Caco-2 (cell line): Measurements from ENCODE around the gene YPEL4. TPM values are rescaled to one million over a fixed set of nuclear protein-coding genes. Genes with fewer than 3 reads are reported as not detected.
A peak's percentile ranks its signal among the peaks of the same experiment; 100 is the strongest.

Experiments used
- BruUV-seq: library from RNA; stranded (reverse); fragments of 400-500 nt; replicated peaks from 2 replicates; lab custom pipeline; 2021; lab: Mats Ljungman, UMichigan
- CTCF ChIA-PET: fragments of 300-600 bp; sonication (Branson Sonifier 250); formaldehyde crosslinking; loops from one replicate; lab custom pipeline; 2022; ENCODE audit warnings: antibody characterized with exemption; lab: Charles Lee
- POLR2A ChIA-PET: fragments of 300-600 bp; sonication (Branson Sonifier 250); formaldehyde crosslinking; loops from one replicate; lab custom pipeline; 2022; ENCODE audit warnings: antibody characterized with exemption; lab: Charles Lee
- DNase-seq, 2 experiments: peaks; one replicate each; pipeline versions ENCODE4 v3.0.0 to v3.0.0-alpha.2; 2020 to 2022
- H3K27me3 ChIP-seq: replicated peaks from 2 replicates; pipeline ENCODE4 v1.6.0; 2011; ENCODE audit warnings: low read length; ENCODE audit not compliant: control insufficient read depth, insufficient read depth
- H3K36me3 ChIP-seq: 2 replicates; pipeline ENCODE4 v1.5.1; 2011; ENCODE audit warnings: low read length; ENCODE audit not compliant: control insufficient read depth, insufficient read depth
- H3K4me1 ChIP-seq: fragments of 250-450 bp; sonication (Bioruptor Pico); 2 replicates; pipeline ENCODE4 v1.5.1; 2020; ENCODE audit warnings: mild to moderate bottlenecking
- H3K4me3 ChIP-seq: 2 replicates; pipeline ENCODE4 v1.5.1; 2011; ENCODE audit warnings: low read depth, mild to moderate bottlenecking, control low read depth, low read length
- H3K9me3 ChIP-seq: fragments of 250-450 bp; sonication (Bioruptor Pico); 2 replicates; pipeline ENCODE4 v1.5.1; 2020; ENCODE audit warnings: mild to moderate bottlenecking, moderate library complexity
- H3K27ac Mint-ChIP-seq: one replicate; pipeline ENCODE4 v1.8.0; 2022; ENCODE audit warnings: mixed read lengths; ENCODE audit not compliant: unreplicated experiment
- H3K27me3 Mint-ChIP-seq: one replicate; pipeline ENCODE4 v1.8.0; 2022; ENCODE audit warnings: mixed read lengths; ENCODE audit not compliant: insufficient read depth, unreplicated experiment
- H3K36me3 Mint-ChIP-seq: one replicate; pipeline ENCODE4 v1.8.0; 2022; ENCODE audit warnings: mild to moderate bottlenecking, mixed read lengths; ENCODE audit not compliant: insufficient read depth, unreplicated experiment
- H3K4me1 Mint-ChIP-seq: one replicate; pipeline ENCODE4 v1.8.0; 2022; ENCODE audit warnings: low read depth, mixed read lengths; ENCODE audit not compliant: unreplicated experiment
- H3K4me3 Mint-ChIP-seq: one replicate; pipeline ENCODE4 v1.8.0; 2022; ENCODE audit warnings: mild to moderate bottlenecking, moderate library complexity, mixed read lengths; ENCODE audit not compliant: unreplicated experiment
- H3K9me3 Mint-ChIP-seq: one replicate; pipeline ENCODE4 v1.8.0; 2022; ENCODE audit warnings: mixed read lengths; ENCODE audit not compliant: unreplicated experiment
- intact Hi-C: fragments of 100-400 bp; cut with micrococcal nuclease; formaldehyde crosslinking; loops from one replicate; pipeline ENCODE4 v1.10.0; 2022; ENCODE audit not compliant: unreplicated experiment
- total RNA-seq: library from RNA; stranded (reverse); gene quantifications from 2 replicates; pipeline ENCODE4 v1.2.3, GENCODE V29; 2022
- TF ChIP-seq, protein P1 (sequence below), 2 experiments: fragments of 200-600 bp in 1 of 2; IDR thresholded peaks; 1 replicate in 1 of 2; 2 replicates in 1 of 2; pipeline versions ENCODE4 v1.5.1 to v1.8.0; 2011 to 2022; ENCODE audit warnings: antibody characterized with exemption in 1 of 2, control low read depth in 1 of 2, inconsistent platforms in 1 of 2, low read depth in 1 of 2, low read length in 1 of 2, mild to moderate bottlenecking in 1 of 2, moderate library complexity in 1 of 2; ENCODE audit not compliant: insufficient read depth in 1 of 2, severe bottlenecking in 1 of 2, unreplicated experiment in 1 of 2

The YPEL4 gene
- total RNA-seq, 1 experiment from 2014 or later = not detected

DNA sequence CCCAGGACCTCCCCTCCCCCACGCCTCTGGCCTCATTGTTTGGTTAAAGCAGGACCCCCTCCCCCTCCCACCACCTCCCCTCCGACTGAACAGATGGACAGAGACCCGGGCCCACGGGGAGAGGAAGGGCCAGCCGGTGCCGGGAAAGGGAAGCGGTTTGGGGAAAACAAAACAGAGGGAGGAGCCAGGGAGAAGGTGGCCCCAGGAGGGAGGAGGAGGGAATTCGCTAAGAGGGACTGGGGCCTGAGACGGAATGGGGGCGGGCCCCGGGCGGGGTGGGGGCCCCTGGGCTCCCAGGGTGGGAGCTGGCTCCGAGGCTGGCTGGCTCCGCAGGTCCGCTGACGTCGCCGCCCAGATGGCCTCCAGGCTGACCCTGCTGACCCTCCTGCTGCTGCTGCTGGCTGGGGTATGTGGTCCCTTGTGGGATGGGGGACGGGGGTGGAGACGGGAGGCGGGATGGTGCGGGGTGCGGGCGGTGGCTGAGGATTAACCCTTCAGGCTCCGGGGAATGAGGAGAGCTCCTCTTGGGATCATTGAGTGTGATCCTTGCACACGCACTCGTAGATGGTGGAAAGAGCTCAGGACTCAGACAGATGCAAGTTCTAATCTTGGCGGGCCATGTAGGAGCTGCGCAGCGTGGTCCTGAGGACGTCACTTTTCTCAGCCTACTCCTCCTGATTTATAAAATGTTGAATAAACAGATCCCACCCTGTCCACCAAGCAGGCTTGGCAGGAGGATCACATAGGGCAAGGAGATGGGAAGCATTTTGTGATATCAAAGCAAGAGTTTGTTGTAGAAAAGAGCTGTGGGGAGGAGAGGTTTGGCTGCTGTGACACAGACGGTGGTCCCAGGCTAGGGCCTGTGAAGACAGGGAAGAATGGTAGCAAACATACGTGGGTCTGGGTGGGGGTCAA is 51.5 kb downstream of the YPEL4 start:
- Histone ChIP-seq H3K4me3 (peak overlapping the region; percentile 21), H3K9me3 (no peaks in the 10 kb centered on the region), H3K4me1 (peaks cover 12% of the 10 kb centered on the region), H3K36me3 (no peaks in the 10 kb centered on the region), H3K27me3 (no peaks in the 10 kb centered on the region)
- peak overlapping the region; percentile 65 for H3K4me3 Mint-ChIP-seq
- peaks cover 13% of the 10 kb centered on the region for H3K4me1 Mint-ChIP-seq
- H3K36me3 Mint-ChIP-seq = no peaks in the 10 kb centered on the region
- POLR2A ChIA-PET = interaction anchor here (0.6 kb wide), 1 partner anchor 136 kb away, joined by 18 read pairs; no protein-coding TSS in a partner anchor
- CTCF ChIA-PET = interaction anchor here (0.7 kb wide), 1 partner anchor 245 kb away, joined by 4 read pairs; no protein-coding TSS in a partner anchor
- H3K27ac Mint-ChIP-seq = no peak overlapping the region
- DNase-seq = peak; percentile 61 to 78
- BruUV-seq = no TSS peak
- no peaks in the 10 kb centered on the region for H3K27me3 Mint-ChIP-seq
- TF ChIP-seq, protein P1, sequence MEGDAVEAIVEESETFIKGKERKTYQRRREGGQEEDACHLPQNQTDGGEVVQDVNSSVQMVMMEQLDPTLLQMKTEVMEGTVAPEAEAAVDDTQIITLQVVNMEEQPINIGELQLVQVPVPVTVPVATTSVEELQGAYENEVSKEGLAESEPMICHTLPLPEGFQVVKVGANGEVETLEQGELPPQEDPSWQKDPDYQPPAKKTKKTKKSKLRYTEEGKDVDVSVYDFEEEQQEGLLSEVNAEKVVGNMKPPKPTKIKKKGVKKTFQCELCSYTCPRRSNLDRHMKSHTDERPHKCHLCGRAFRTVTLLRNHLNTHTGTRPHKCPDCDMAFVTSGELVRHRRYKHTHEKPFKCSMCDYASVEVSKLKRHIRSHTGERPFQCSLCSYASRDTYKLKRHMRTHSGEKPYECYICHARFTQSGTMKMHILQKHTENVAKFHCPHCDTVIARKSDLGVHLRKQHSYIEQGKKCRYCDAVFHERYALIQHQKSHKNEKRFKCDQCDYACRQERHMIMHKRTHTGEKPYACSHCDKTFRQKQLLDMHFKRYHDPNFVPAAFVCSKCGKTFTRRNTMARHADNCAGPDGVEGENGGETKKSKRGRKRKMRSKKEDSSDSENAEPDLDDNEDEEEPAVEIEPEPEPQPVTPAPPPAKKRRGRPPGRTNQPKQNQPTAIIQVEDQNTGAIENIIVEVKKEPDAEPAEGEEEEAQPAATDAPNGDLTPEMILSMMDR (IDR thresholded peaks at IDR 0.05; ENCODE audit: insufficient read depth in 1 of 2, low read depth in 1 of 2, low read length in 1 of 2, severe bottlenecking in 1 of 2, unreplicated experiment in 1 of 2) = no peak
- intact Hi-C loops = no loop called here
- H3K9me3 Mint-ChIP-seq = no peaks in the 10 kb centered on the region

DNA sequence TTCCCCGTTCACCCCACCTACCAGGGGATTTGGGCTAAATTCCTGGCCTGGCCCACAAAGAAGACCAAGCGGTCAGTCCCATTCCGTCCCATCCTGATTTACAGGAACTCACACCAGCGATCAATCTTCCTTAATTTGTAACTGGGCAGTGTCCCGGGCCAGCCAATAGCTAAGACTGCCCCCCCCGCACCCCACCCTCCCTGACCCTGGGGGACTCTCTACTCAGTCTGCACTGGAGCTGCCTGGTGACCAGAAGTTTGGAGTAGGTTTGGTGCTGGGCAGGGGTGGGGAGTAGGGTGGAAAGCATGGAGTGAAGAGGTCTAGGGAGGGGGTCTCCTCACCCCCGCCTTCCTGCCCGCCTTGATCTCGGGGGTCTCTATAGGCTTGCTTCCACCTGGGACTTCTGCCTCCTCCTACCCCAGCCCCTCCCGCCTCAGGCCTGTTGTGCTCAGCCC is 52.2 kb downstream of the YPEL4 start, which contains the start of gene SERPING1:
TSS of gene SERPING1 (plus strand) at position 225 of the 455 bp plus-strand sequence. CDS start 586 bp downstream, outside the sequence.
- H3K36me3 Mint-ChIP-seq = no peaks in the 10 kb centered on the region
- H3K27me3 ChIP-seq = no peaks in the 10 kb centered on the region
- H3K4me3 Mint-ChIP-seq = peak within 1 kb of the TSS; percentile 65
- H3K4me1 ChIP-seq = peaks cover 12% of the 10 kb centered on the region
- no TSS peak for BruUV-seq
- ChIA-PET CTCF (interaction anchor here (0.6 to 0.9 kb wide), 6 partner anchors 43 to 1561 kb away, joined by 3 to 4 read pairs (median 3); no protein-coding TSS in a partner anchor), POLR2A (interaction anchor here (0.6 kb wide), 1 partner anchor 30 kb away, joined by 8 read pairs; the partner anchor contains the start of gene UBE2L6)
- no peak for DNase-seq
- H3K27ac Mint-ChIP-seq = no peak within 1 kb of the TSS
- no peaks in the 10 kb centered on the region for H3K36me3 ChIP-seq
- no peaks in the 10 kb centered on the region for H3K9me3 ChIP-seq
- intact Hi-C loops = no loop called here
- H3K4me1 Mint-ChIP-seq = peaks cover 13% of the 10 kb centered on the region
- H3K27me3 Mint-ChIP-seq = no peaks in the 10 kb centered on the region
- H3K9me3 Mint-ChIP-seq = no peaks in the 10 kb centered on the region
- TF ChIP-seq, protein P1 (IDR thresholded peaks at IDR 0.05; ENCODE audit: insufficient read depth in 1 of 2, low read depth in 1 of 2, low read length in 1 of 2, severe bottlenecking in 1 of 2, unreplicated experiment in 1 of 2) = no peak
- H3K4me3 ChIP-seq = peak within 1 kb of the TSS; percentile 21

DNA sequence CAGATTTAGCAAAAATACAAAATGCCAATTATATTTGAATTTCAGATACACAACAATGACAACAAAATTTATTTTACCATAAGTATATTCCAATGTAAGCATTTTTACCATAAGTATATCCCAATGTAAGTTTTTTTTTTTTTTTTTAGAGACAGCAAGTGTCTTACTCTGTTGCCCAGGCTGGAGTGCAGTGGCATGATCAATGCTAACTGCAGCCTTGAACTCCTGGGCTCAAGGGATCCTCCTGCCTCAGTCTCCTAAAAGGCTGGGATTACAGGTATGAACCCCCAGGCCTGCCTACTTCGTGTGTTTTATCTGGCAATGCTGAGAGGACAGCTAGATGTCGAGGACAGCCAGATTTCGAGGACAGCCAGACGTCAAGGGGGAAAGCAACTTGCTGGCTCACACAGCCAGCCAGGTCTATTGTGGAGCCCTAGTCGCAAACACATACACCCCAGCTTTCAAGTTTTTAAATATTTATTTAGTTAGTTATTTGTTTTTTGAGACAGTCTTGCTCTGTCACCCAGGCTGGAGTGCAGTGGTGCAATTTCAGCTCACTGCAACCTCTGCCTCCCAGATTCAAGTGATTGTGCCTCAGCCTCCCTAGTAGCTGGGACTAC is 53.3 kb downstream of the YPEL4 start:
- BruUV-seq = no TSS peak
- Histone ChIP-seq H3K36me3 (no peaks in the 10 kb centered on the region), H3K9me3 (no peaks in the 10 kb centered on the region), H3K4me3 (no peak overlapping the region), H3K27me3 (no peaks in the 10 kb centered on the region), H3K4me1 (peaks cover 12% of the 10 kb centered on the region)
- Mint-ChIP-seq H3K27me3 (no peaks in the 10 kb centered on the region), H3K9me3 (no peaks in the 10 kb centered on the region), H3K4me1 (peaks cover 13% of the 10 kb centered on the region), H3K4me3 (no peak overlapping the region), H3K36me3 (no peaks in the 10 kb centered on the region), H3K27ac (no peak overlapping the region)
- TF ChIP-seq, protein P1 (IDR thresholded peaks at IDR 0.05; ENCODE audit: insufficient read depth in 1 of 2, low read depth in 1 of 2, low read length in 1 of 2, severe bottlenecking in 1 of 2, unreplicated experiment in 1 of 2) = no peak
- no peak for DNase-seq
- ChIA-PET CTCF (no interaction called here), POLR2A (no interaction called here)
- intact Hi-C loops = no loop called here
